ENCODE data around the gene USH1C.

DNA sequence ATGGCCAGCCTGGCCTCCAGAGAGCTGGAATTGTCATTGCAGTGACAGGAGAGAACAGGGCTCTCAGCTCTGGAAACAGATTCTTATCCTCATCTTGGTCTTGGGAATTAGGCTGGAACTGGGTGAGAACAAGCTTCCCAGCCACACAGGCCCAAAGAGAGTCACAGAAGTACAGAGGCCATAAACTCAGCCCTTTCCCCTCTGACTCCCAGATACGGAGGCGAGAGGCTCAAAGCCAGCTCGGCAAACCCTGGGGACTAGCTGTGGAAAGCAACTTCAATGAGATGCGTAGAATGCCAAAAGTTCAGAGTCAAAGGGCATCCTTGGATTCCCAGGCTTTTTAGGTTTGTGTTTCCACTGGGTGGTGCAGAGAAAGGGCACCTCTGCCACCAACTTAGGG lies 53.3 kb downstream of the USH1C start:
- TF ChIP-seq CTCF (conservative IDR thresholded peaks at IDR 0.05) (no peak), ZFX (IDR thresholded peaks at IDR 0.05) (no peak)

Data from C4-2B (cell line).